ENCODE results near the gene LMX1A.

The LMX1A gene

GRCh38 chr1:165287329-165287728, 69.2 kb downstream of the LMX1A start:
- Histone ChIP-seq H3K9me3 (ENCODE audit: control insufficient read depth in 5 of 5, low read length in 5 of 5) (no peaks in the 10 kb centered on the region), H3K36me3 (ENCODE audit: control insufficient read depth in 5 of 5, insufficient read depth in 5 of 5, low read length in 5 of 5) (no peaks in the 10 kb centered on the region), H3K27ac (ENCODE audit: low read depth, low read length) (no peak overlapping the region), H3K9ac (ENCODE audit: low read length in 5 of 5) (no peak overlapping the region), H3K4me1 (ENCODE audit: control insufficient read depth in 5 of 5, insufficient read depth in 5 of 5, low read length in 5 of 5) (peaks cover 0 to 18% (median 6%) of the 10 kb centered on the region in 5 donors), H3K4me3 (ENCODE audit: low read depth in 1 of 5, low read length in 5 of 5) (no peak overlapping the region), H3K27me3 (ENCODE audit: control insufficient read depth in 5 of 5, insufficient read depth in 4 of 5, low read length in 5 of 5) (peaks cover 0 to 6% (median 3%) of the 10 kb centered on the region in 5 donors)

GRCh38 chr1:165284454-165284853, 72.1 kb downstream of the LMX1A start:
- Histone ChIP-seq H3K4me3 (ENCODE audit: low read depth in 1 of 5, low read length in 5 of 5) (peak overlapping the region in 1 of 5 donors; percentile 13), H3K4me1 (ENCODE audit: control insufficient read depth in 5 of 5, insufficient read depth in 5 of 5, low read length in 5 of 5) (peaks cover 0 to 18% (median 6%) of the 10 kb centered on the region in 5 donors), H3K27ac (ENCODE audit: low read depth, low read length) (no peak overlapping the region), H3K27me3 (ENCODE audit: control insufficient read depth in 5 of 5, insufficient read depth in 4 of 5, low read length in 5 of 5) (peaks cover 0 to 6% (median 4%) of the 10 kb centered on the region in 5 donors), H3K36me3 (ENCODE audit: control insufficient read depth in 5 of 5, insufficient read depth in 5 of 5, low read length in 5 of 5) (no peaks in the 10 kb centered on the region), H3K9ac (ENCODE audit: low read length in 5 of 5) (no peak overlapping the region), H3K9me3 (ENCODE audit: control insufficient read depth in 5 of 5, low read length in 5 of 5) (no peaks in the 10 kb centered on the region)

GRCh38 chr1:165281207-165281901, 75.2 kb downstream of the LMX1A start:
- Histone ChIP-seq H3K27ac (ENCODE audit: low read depth, low read length) (no peak overlapping the region), H3K9me3 (ENCODE audit: control insufficient read depth in 5 of 5, low read length in 5 of 5) (no peaks in the 10 kb centered on the region), H3K4me3 (ENCODE audit: low read depth in 1 of 5, low read length in 5 of 5) (no peak overlapping the region), H3K9ac (ENCODE audit: low read length in 5 of 5) (no peak overlapping the region), H3K36me3 (ENCODE audit: control insufficient read depth in 5 of 5, insufficient read depth in 5 of 5, low read length in 5 of 5) (no peaks in the 10 kb centered on the region), H3K4me1 (ENCODE audit: control insufficient read depth in 5 of 5, insufficient read depth in 5 of 5, low read length in 5 of 5) (peaks cover 0 to 7% (median 0%) of the 10 kb centered on the region in 5 donors), H3K27me3 (ENCODE audit: control insufficient read depth in 5 of 5, insufficient read depth in 4 of 5, low read length in 5 of 5) (peaks cover 0 to 14% (median 3%) of the 10 kb centered on the region in 5 donors)

- Histone ChIP-seq H3K9ac (ENCODE audit: low read length in 5 of 5) (no peak overlapping the region), H3K36me3 (ENCODE audit: control insufficient read depth in 5 of 5, insufficient read depth in 5 of 5, low read length in 5 of 5) (no peaks in the 10 kb centered on the region), H3K4me3 (ENCODE audit: low read depth in 1 of 5, low read length in 5 of 5) (no peak overlapping the region), H3K27ac (ENCODE audit: low read depth, low read length) (no peak overlapping the region), H3K27me3 (ENCODE audit: control insufficient read depth in 5 of 5, insufficient read depth in 4 of 5, low read length in 5 of 5) (peaks cover 0 to 14% (median 4%) of the 10 kb centered on the region in 5 donors), H3K9me3 (ENCODE audit: control insufficient read depth in 5 of 5, low read length in 5 of 5) (no peaks in the 10 kb centered on the region), H3K4me1 (ENCODE audit: control insufficient read depth in 5 of 5, insufficient read depth in 5 of 5, low read length in 5 of 5) (peaks cover 0 to 7% (median 0%) of the 10 kb centered on the region in 5 donors)
These were observed 76.6 kb downstream of the LMX1A start for GRCh38 chr1:165279882-165280281.

- Histone ChIP-seq H3K27ac (ENCODE audit: low read depth, low read length) (no peak overlapping the region), H3K4me3 (ENCODE audit: low read depth in 1 of 5, low read length in 5 of 5) (no peak overlapping the region), H3K9me3 (ENCODE audit: control insufficient read depth in 5 of 5, low read length in 5 of 5) (no peaks in the 10 kb centered on the region), H3K27me3 (ENCODE audit: control insufficient read depth in 5 of 5, insufficient read depth in 4 of 5, low read length in 5 of 5) (peaks cover 0 to 14% (median 6%) of the 10 kb centered on the region in 5 donors), H3K4me1 (ENCODE audit: control insufficient read depth in 5 of 5, insufficient read depth in 5 of 5, low read length in 5 of 5) (no peaks in the 10 kb centered on the region), H3K36me3 (ENCODE audit: control insufficient read depth in 5 of 5, insufficient read depth in 5 of 5, low read length in 5 of 5) (no peaks in the 10 kb centered on the region), H3K9ac (ENCODE audit: low read length in 5 of 5) (no peak overlapping the region)
These were observed 80.2 kb downstream of the LMX1A start for GRCh38 chr1:165276314-165276713.

GRCh38 chr1:165265196-165265838, 91.2 kb downstream of the LMX1A start:
- Histone ChIP-seq H3K9ac (ENCODE audit: low read length in 5 of 5) (no peak overlapping the region), H3K27ac (ENCODE audit: low read depth, low read length) (no peak overlapping the region), H3K4me3 (ENCODE audit: low read depth in 1 of 5, low read length in 5 of 5) (no peak overlapping the region), H3K27me3 (ENCODE audit: control insufficient read depth in 5 of 5, insufficient read depth in 4 of 5, low read length in 5 of 5) (no peaks in the 10 kb centered on the region), H3K9me3 (ENCODE audit: control insufficient read depth in 5 of 5, low read length in 5 of 5) (no peaks in the 10 kb centered on the region), H3K4me1 (ENCODE audit: control insufficient read depth in 5 of 5, insufficient read depth in 5 of 5, low read length in 5 of 5) (no peaks in the 10 kb centered on the region), H3K36me3 (ENCODE audit: control insufficient read depth in 5 of 5, insufficient read depth in 5 of 5, low read length in 5 of 5) (no peaks in the 10 kb centered on the region)

GRCh38 chr1:165259706-165260428, 96.6 kb downstream of the LMX1A start:
- no peaks in the 10 kb centered on the region for H3K9me3 ChIP-seq (ENCODE audit: control insufficient read depth in 5 of 5, low read length in 5 of 5)
- H3K4me1 ChIP-seq (ENCODE audit: control insufficient read depth in 5 of 5, insufficient read depth in 5 of 5, low read length in 5 of 5) = peaks cover 0 to 13% (median 11%) of the 10 kb centered on the region in 5 donors
- no peaks in the 10 kb centered on the region for H3K27me3 ChIP-seq (ENCODE audit: control insufficient read depth in 5 of 5, insufficient read depth in 4 of 5, low read length in 5 of 5)
- H3K9ac ChIP-seq (ENCODE audit: low read length in 5 of 5) = no peak overlapping the region
- H3K27ac ChIP-seq (ENCODE audit: low read depth, low read length) = no peak overlapping the region
- H3K4me3 ChIP-seq (ENCODE audit: low read depth in 1 of 5, low read length in 5 of 5) = no peak overlapping the region
- H3K36me3 ChIP-seq (ENCODE audit: control insufficient read depth in 5 of 5, insufficient read depth in 5 of 5, low read length in 5 of 5) = no peaks in the 10 kb centered on the region

- H3K9ac ChIP-seq (ENCODE audit: low read length in 5 of 5) = no peak overlapping the region
- H3K9me3 ChIP-seq (ENCODE audit: control insufficient read depth in 5 of 5, low read length in 5 of 5) = no peaks in the 10 kb centered on the region
- H3K4me3 ChIP-seq (ENCODE audit: low read depth in 1 of 5, low read length in 5 of 5) = no peak overlapping the region
- peaks cover 0 to 1% (median 0%) of the 10 kb centered on the region in 5 donors for H3K27me3 ChIP-seq (ENCODE audit: control insufficient read depth in 5 of 5, insufficient read depth in 4 of 5, low read length in 5 of 5)
- no peaks in the 10 kb centered on the region for H3K36me3 ChIP-seq (ENCODE audit: control insufficient read depth in 5 of 5, insufficient read depth in 5 of 5, low read length in 5 of 5)
- peaks cover 0 to 13% (median 11%) of the 10 kb centered on the region in 5 donors for H3K4me1 ChIP-seq (ENCODE audit: control insufficient read depth in 5 of 5, insufficient read depth in 5 of 5, low read length in 5 of 5)
- H3K27ac ChIP-seq (ENCODE audit: low read depth, low read length) = no peak overlapping the region
These were observed 97.3 kb downstream of the LMX1A start for GRCh38 chr1:165259236-165259635.

- Histone ChIP-seq H3K27me3 (ENCODE audit: control insufficient read depth in 5 of 5, insufficient read depth in 4 of 5, low read length in 5 of 5) (peaks cover 0 to 5% (median 0%) of the 10 kb centered on the region in 5 donors), H3K27ac (ENCODE audit: low read depth, low read length) (no peak overlapping the region), H3K9ac (ENCODE audit: low read length in 5 of 5) (no peak overlapping the region), H3K4me1 (ENCODE audit: control insufficient read depth in 5 of 5, insufficient read depth in 5 of 5, low read length in 5 of 5) (peaks cover 0 to 13% (median 11%) of the 10 kb centered on the region in 5 donors), H3K36me3 (ENCODE audit: control insufficient read depth in 5 of 5, insufficient read depth in 5 of 5, low read length in 5 of 5) (no peaks in the 10 kb centered on the region), H3K9me3 (ENCODE audit: control insufficient read depth in 5 of 5, low read length in 5 of 5) (no peaks in the 10 kb centered on the region), H3K4me3 (ENCODE audit: low read depth in 1 of 5, low read length in 5 of 5) (no peak overlapping the region)
These were observed 98.5 kb downstream of the LMX1A start for GRCh38 chr1:165257969-165258459.
